ENCODE results near the gene DLX3. TPM values are rescaled to one million over a fixed set of nuclear protein-coding genes. Genes with fewer than 3 reads are reported as not detected.

DLX3 gene
- polyA plus RNA-seq, 1 donor = 0.66 TPM

- peak overlapping the region; percentile 3 for H3K27ac ChIP-seq (ENCODE audit: low read length)
- H3K27me3 ChIP-seq (ENCODE audit: control insufficient read depth, insufficient read depth, low read length) = no peaks in the 10 kb centered on the region
- H3K4me1 ChIP-seq (ENCODE audit: control insufficient read depth, insufficient read depth, low read length) = peaks cover 31% of the 10 kb centered on the region
- H3K4me3 ChIP-seq (ENCODE audit: low read length) = no peak overlapping the region
- no peaks in the 10 kb centered on the region for H3K36me3 ChIP-seq (ENCODE audit: control insufficient read depth, insufficient read depth, low read length)
- H3K9me3 ChIP-seq (ENCODE audit: control insufficient read depth, low read depth, low read length) = no peaks in the 10 kb centered on the region
- no CpG with 5 or more reads among the region's 5 CpGs for WGBS (ENCODE audit: insufficient coverage, low lambda C conversion rate)
- DNase-seq = no peak
These were observed 40.4 kb upstream of the DLX3 start for GRCh38 chr17:50035421-50035879.

GRCh38 chr17:50034498-50035364 lies 39.7 kb upstream of the DLX3 start:
- no peak for DNase-seq
- WGBS (ENCODE audit: insufficient coverage, low lambda C conversion rate) = no CpG with 5 or more reads among the region's 16 CpGs
- Histone ChIP-seq H3K27me3 (ENCODE audit: control insufficient read depth, insufficient read depth, low read length) (no peaks in the 10 kb centered on the region), H3K4me3 (ENCODE audit: low read length) (no peak overlapping the region), H3K4me1 (ENCODE audit: control insufficient read depth, insufficient read depth, low read length) (peaks cover 31% of the 10 kb centered on the region), H3K36me3 (ENCODE audit: control insufficient read depth, insufficient read depth, low read length) (no peaks in the 10 kb centered on the region), H3K9me3 (ENCODE audit: control insufficient read depth, low read depth, low read length) (no peaks in the 10 kb centered on the region), H3K27ac (ENCODE audit: low read length) (no peak overlapping the region)

GRCh38 chr17:50033316-50033715 lies 38.3 kb upstream of the DLX3 start:
- peaks cover 31% of the 10 kb centered on the region for H3K4me1 ChIP-seq (ENCODE audit: control insufficient read depth, insufficient read depth, low read length)
- no peak overlapping the region for H3K27ac ChIP-seq (ENCODE audit: low read length)
- no peaks in the 10 kb centered on the region for H3K36me3 ChIP-seq (ENCODE audit: control insufficient read depth, insufficient read depth, low read length)
- DNase-seq = no peak
- H3K9me3 ChIP-seq (ENCODE audit: control insufficient read depth, low read depth, low read length) = no peaks in the 10 kb centered on the region
- no peak overlapping the region for H3K4me3 ChIP-seq (ENCODE audit: low read length)
- WGBS (ENCODE audit: insufficient coverage, low lambda C conversion rate) = 94% methylated on average over 3 of the region's 6 CpGs
- peaks cover 3% of the 10 kb centered on the region for H3K27me3 ChIP-seq (ENCODE audit: control insufficient read depth, insufficient read depth, low read length)

GRCh38 chr17:50029185-50029584 lies 34.2 kb upstream of the DLX3 start:
- H3K27ac ChIP-seq (ENCODE audit: low read length) = no peak overlapping the region
- no peak for DNase-seq
- no peak overlapping the region for H3K4me3 ChIP-seq (ENCODE audit: low read length)
- H3K36me3 ChIP-seq (ENCODE audit: control insufficient read depth, insufficient read depth, low read length) = no peaks in the 10 kb centered on the region
- no CpG with 5 or more reads among the region's 7 CpGs for WGBS (ENCODE audit: insufficient coverage, low lambda C conversion rate)
- H3K27me3 ChIP-seq (ENCODE audit: control insufficient read depth, insufficient read depth, low read length) = peaks cover 3% of the 10 kb centered on the region
- H3K4me1 ChIP-seq (ENCODE audit: control insufficient read depth, insufficient read depth, low read length) = peaks cover 10% of the 10 kb centered on the region
- no peaks in the 10 kb centered on the region for H3K9me3 ChIP-seq (ENCODE audit: control insufficient read depth, low read depth, low read length)

GRCh38 chr17:50028736-50029120 lies 33.7 kb upstream of the DLX3 start:
- Histone ChIP-seq H3K4me1 (ENCODE audit: control insufficient read depth, insufficient read depth, low read length) (peaks cover 10% of the 10 kb centered on the region), H3K4me3 (ENCODE audit: low read length) (no peak overlapping the region), H3K27ac (ENCODE audit: low read length) (no peak overlapping the region), H3K36me3 (ENCODE audit: control insufficient read depth, insufficient read depth, low read length) (no peaks in the 10 kb centered on the region), H3K9me3 (ENCODE audit: control insufficient read depth, low read depth, low read length) (no peaks in the 10 kb centered on the region), H3K27me3 (ENCODE audit: control insufficient read depth, insufficient read depth, low read length) (peaks cover 3% of the 10 kb centered on the region)
- no peak for DNase-seq
- WGBS (ENCODE audit: insufficient coverage, low lambda C conversion rate) = 52% methylated on average over 2 of the region's 6 CpGs

- no peak overlapping the region for H3K27ac ChIP-seq (ENCODE audit: low read length)
- H3K4me1 ChIP-seq (ENCODE audit: control insufficient read depth, insufficient read depth, low read length) = peaks cover 10% of the 10 kb centered on the region
- no peaks in the 10 kb centered on the region for H3K36me3 ChIP-seq (ENCODE audit: control insufficient read depth, insufficient read depth, low read length)
- no peak for DNase-seq
- WGBS (ENCODE audit: insufficient coverage, low lambda C conversion rate) = 33% methylated on average over 1 of the region's 20 CpGs
- H3K27me3 ChIP-seq (ENCODE audit: control insufficient read depth, insufficient read depth, low read length) = peaks cover 3% of the 10 kb centered on the region
- no peaks in the 10 kb centered on the region for H3K9me3 ChIP-seq (ENCODE audit: control insufficient read depth, low read depth, low read length)
- no peak overlapping the region for H3K4me3 ChIP-seq (ENCODE audit: low read length)
These were observed 33.1 kb upstream of the DLX3 start for GRCh38 chr17:50027881-50028735.

- peak in 1 of 2 donors; percentile 43 for DNase-seq
- H3K36me3 ChIP-seq (ENCODE audit: control insufficient read depth, insufficient read depth, low read length) = no peaks in the 10 kb centered on the region
- no peak overlapping the region for H3K27ac ChIP-seq (ENCODE audit: low read length)
- no CpG with 5 or more reads among the region's 27 CpGs for WGBS (ENCODE audit: insufficient coverage, low lambda C conversion rate)
- H3K4me3 ChIP-seq (ENCODE audit: low read length) = no peak overlapping the region
- peaks cover 3% of the 10 kb centered on the region for H3K27me3 ChIP-seq (ENCODE audit: control insufficient read depth, insufficient read depth, low read length)
- no peaks in the 10 kb centered on the region for H3K9me3 ChIP-seq (ENCODE audit: control insufficient read depth, low read depth, low read length)
- H3K4me1 ChIP-seq (ENCODE audit: control insufficient read depth, insufficient read depth, low read length) = peaks cover 10% of the 10 kb centered on the region
These were observed 32.3 kb upstream of the DLX3 start for GRCh38 chr17:50027172-50027880.

GRCh38 chr17:50026837-50027171 lies 31.8 kb upstream of the DLX3 start:
- peaks cover 10% of the 10 kb centered on the region for H3K4me1 ChIP-seq (ENCODE audit: control insufficient read depth, insufficient read depth, low read length)
- H3K4me3 ChIP-seq (ENCODE audit: low read length) = no peak overlapping the region
- no peak overlapping the region for H3K27ac ChIP-seq (ENCODE audit: low read length)
- peaks cover 3% of the 10 kb centered on the region for H3K27me3 ChIP-seq (ENCODE audit: control insufficient read depth, insufficient read depth, low read length)
- peak; percentile 55 to 60 for DNase-seq
- no peaks in the 10 kb centered on the region for H3K36me3 ChIP-seq (ENCODE audit: control insufficient read depth, insufficient read depth, low read length)
- no peaks in the 10 kb centered on the region for H3K9me3 ChIP-seq (ENCODE audit: control insufficient read depth, low read depth, low read length)
- WGBS (ENCODE audit: insufficient coverage, low lambda C conversion rate) = 0% methylated on average over 1 of the region's 6 CpGs

- Histone ChIP-seq H3K4me3 (ENCODE audit: low read length) (no peak overlapping the region), H3K27me3 (ENCODE audit: control insufficient read depth, insufficient read depth, low read length) (peaks cover 3% of the 10 kb centered on the region), H3K27ac (ENCODE audit: low read length) (no peak overlapping the region), H3K4me1 (ENCODE audit: control insufficient read depth, insufficient read depth, low read length) (peaks cover 10% of the 10 kb centered on the region), H3K9me3 (ENCODE audit: control insufficient read depth, low read depth, low read length) (no peaks in the 10 kb centered on the region), H3K36me3 (ENCODE audit: control insufficient read depth, insufficient read depth, low read length) (no peaks in the 10 kb centered on the region)
- no peak for DNase-seq
- WGBS (ENCODE audit: insufficient coverage, low lambda C conversion rate) = no CpG with 5 or more reads among the region's 8 CpGs
These were observed 31.1 kb upstream of the DLX3 start for GRCh38 chr17:50026046-50026675.

GRCh38 chr17:50024808-50025207 lies 29.8 kb upstream of the DLX3 start:
- no CpG with 5 or more reads among the region's 7 CpGs for WGBS (ENCODE audit: insufficient coverage, low lambda C conversion rate)

More at GRCh38 chr17:50024808-50025207, 29.8 kb upstream of the DLX3 start:
- DNase-seq = no peak
- Histone ChIP-seq H3K27me3 (ENCODE audit: control insufficient read depth, insufficient read depth, low read length) (peaks cover 3% of the 10 kb centered on the region), H3K4me3 (ENCODE audit: low read length) (no peak overlapping the region), H3K27ac (ENCODE audit: low read length) (no peak overlapping the region), H3K4me1 (ENCODE audit: control insufficient read depth, insufficient read depth, low read length) (peaks cover 10% of the 10 kb centered on the region), H3K36me3 (ENCODE audit: control insufficient read depth, insufficient read depth, low read length) (no peaks in the 10 kb centered on the region), H3K9me3 (ENCODE audit: control insufficient read depth, low read depth, low read length) (no peaks in the 10 kb centered on the region)

All from large intestine (tissue), 3 donors.